HepG2 (cell line): ENCODE results near the gene RGS5. TPM values are rescaled to one million over a fixed set of nuclear protein-coding genes. Genes with fewer than 3 reads are reported as not detected.

ENCODE experiments used
- ATAC-seq: fragments of 200-7000 bp; cut with Tn5 transposase; 3 replicates; pipeline ENCODE4 v1.9.1; 2020; ENCODE audit warnings: mild to moderate bottlenecking, moderate library complexity
- BruUV-seq: library from RNA; stranded (reverse); fragments of 400-500 nt; replicated peaks from 2 replicates; lab custom pipeline; 2021; lab: Mats Ljungman, UMichigan
- CTCF ChIA-PET: fragments of 300-600 bp; formaldehyde crosslinking; extraction: SDS; loops from one replicate; lab custom pipeline; 2021; ENCODE audit warnings: low total read pairs, inconsistent platforms, low intra/inter-chr PET ratio; lab: Yijun Ruan, JAX
- POLR2A ChIA-PET: fragments of 350-600 bp; sonication (Branson Sonifier 250); formaldehyde crosslinking; loops from one replicate; lab custom pipeline; 2020; ENCODE audit warnings: antibody characterized with exemption, inconsistent platforms; lab: Yijun Ruan, JAX
- DNase-seq: peaks from one replicate; pipeline ENCODE4 v3.0.0-alpha.2; 2015; ENCODE audit warnings: low spot score
- FAIRE-seq: peaks from 3 replicates; lab custom pipeline; 2011; peaks lifted over from hg19 to GRCh38; lab: Jason Lieb, UNC
- H2AFZ ChIP-seq: one replicate; pipeline ENCODE4 v1.6.1; 2011; ENCODE audit warnings: low read length, inconsistent platforms
- H3K27ac ChIP-seq: fragments of 300-600 bp; 3 replicates; pipeline ENCODE4 v1.8.0; 2011; ENCODE audit warnings: mixed run types, mild to moderate bottlenecking, mixed read lengths, low read length, inconsistent platforms; ENCODE audit not compliant: insufficient read depth; ENCODE audit errors: extremely low read length
- H3K27me3 ChIP-seq, 2 experiments: fragments of 200-600 bp in 1 of 2; 2 replicates in 1 of 2; 3 replicates in 1 of 2; pipeline versions ENCODE4 v1.6.0 to v1.8.0; 2011; ENCODE audit warnings: low read length in 2 of 2, mild to moderate bottlenecking in 2 of 2, moderate library complexity in 2 of 2, inconsistent platforms in 1 of 2; ENCODE audit not compliant: insufficient read depth in 2 of 2, control insufficient read depth in 1 of 2
- H3K36me3 ChIP-seq, 2 experiments: fragments of 200-600 bp in 1 of 2; replicated peaks in 1 of 2; 2 replicates in 1 of 2; 3 replicates in 1 of 2; pipeline versions ENCODE4 v1.5.1 to v1.8.0; 2011; ENCODE audit warnings: low read length in 2 of 2, inconsistent platforms in 1 of 2; ENCODE audit not compliant: insufficient read depth in 2 of 2, control insufficient read depth in 1 of 2
- H3K4me1 ChIP-seq: 2 replicates; pipeline ENCODE4 v1.5.1; 2012; ENCODE audit warnings: low read length, inconsistent platforms; ENCODE audit not compliant: insufficient read depth
- H3K4me2 ChIP-seq: 2 replicates; pipeline ENCODE4 v1.6.0; 2011; ENCODE audit warnings: low read depth, low read length, inconsistent platforms
- H3K4me3 ChIP-seq, 3 experiments: fragments of 200-600 bp in 1 of 3; sonication (generic), shearing (Covaris generic) in 1 of 3; replicated peaks in 1 of 3; 2 replicates each; pipeline ENCODE4 v1.5.1; 2011 to 2016; ENCODE audit warnings: low read length in 3 of 3, inconsistent platforms in 2 of 3, low read depth in 2 of 3, mild to moderate bottlenecking in 2 of 3, control low read depth in 1 of 3, mixed read lengths in 1 of 3; ENCODE audit not compliant: insufficient read depth in 1 of 3
- H3K79me2 ChIP-seq: one replicate; pipeline ENCODE4 v1.6.1; 2011; ENCODE audit warnings: low read length, inconsistent platforms; ENCODE audit not compliant: insufficient read depth
- H3K9ac ChIP-seq: 2 replicates; pipeline ENCODE4 v1.6.0; 2011; ENCODE audit warnings: mild to moderate bottlenecking, low read depth, low read length, inconsistent platforms; ENCODE audit not compliant: insufficient read depth
- H3K9me3 ChIP-seq: 2 replicates; pipeline ENCODE4 v1.5.1; 2012; ENCODE audit warnings: mild to moderate bottlenecking, low read length
- H4K20me1 ChIP-seq: 2 replicates; pipeline ENCODE4 v1.6.0; 2011; ENCODE audit warnings: inconsistent platforms, mild to moderate bottlenecking, low read length, moderate library complexity; ENCODE audit not compliant: insufficient read depth
- KDM3A ChIP-seq: IDR thresholded peaks from 2 replicates; pipeline ENCODE4 v1.6.1; 2018; ENCODE audit warnings: low read depth, missing compliant biosample characterization
- NBN ChIP-seq: fragments of 450-650 bp; conservative IDR thresholded peaks from 2 replicates; pipeline ENCODE4 v1.6.1; 2017
- NFYB ChIP-seq: sonication (generic); formaldehyde crosslinking; IDR thresholded peaks from 2 replicates; pipeline ENCODE4 v1.4.0; 2020; ENCODE audit warnings: missing genetic modification reagents
- PAWR ChIP-seq: sonication (generic); formaldehyde crosslinking; IDR thresholded peaks from 2 replicates; pipeline ENCODE4 v1.4.0; 2020; ENCODE audit warnings: missing genetic modification reagents, mild to moderate bottlenecking, borderline replicate concordance
- RFXANK ChIP-seq: IDR thresholded peaks from 2 replicates; pipeline ENCODE4 v1.6.1; 2016
- RNF2 ChIP-seq: fragments of 450-650 bp; conservative IDR thresholded peaks from 2 replicates; pipeline ENCODE4 v1.6.1; 2016; ENCODE audit warnings: low read depth
- SMAD9 ChIP-seq: sonication (generic); formaldehyde crosslinking; IDR thresholded peaks from 2 replicates; pipeline ENCODE4 v1.5.1; 2020; ENCODE audit warnings: mild to moderate bottlenecking, missing genetic modification reagents
- ZBTB3 ChIP-seq: sonication (generic); formaldehyde crosslinking; IDR thresholded peaks from 2 replicates; pipeline ENCODE4 v1.4.0; 2020; ENCODE audit warnings: low read depth, mild to moderate bottlenecking, moderate library complexity, missing genetic modification reagents, borderline replicate concordance
- ZNF432 ChIP-seq: sonication (generic); formaldehyde crosslinking; IDR thresholded peaks from 2 replicates; pipeline ENCODE4 v1.5.0; 2020; ENCODE audit warnings: missing genetic modification reagents, mild to moderate bottlenecking, borderline replicate concordance
- ZNF563 ChIP-seq: sonication (generic); formaldehyde crosslinking; IDR thresholded peaks from 2 replicates; pipeline ENCODE4 v1.8.0; 2022; ENCODE audit warnings: mild to moderate bottlenecking, moderate library complexity, missing genetic modification reagents
- ZNF577 ChIP-seq: sonication (generic); formaldehyde crosslinking; IDR thresholded peaks from 2 replicates; pipeline ENCODE4 v1.4.0; 2020; ENCODE audit warnings: mild to moderate bottlenecking, low read depth, missing genetic modification reagents, borderline replicate concordance
- ZNF781 ChIP-seq: sonication (generic); formaldehyde crosslinking; IDR thresholded peaks from 2 replicates; pipeline ENCODE4 v1.5.1; 2020; ENCODE audit warnings: borderline replicate concordance, mild to moderate bottlenecking, missing genetic modification reagents; ENCODE audit errors: not compliant biosample characterization
- ZSCAN22 ChIP-seq: sonication (generic); formaldehyde crosslinking; IDR thresholded peaks from 2 replicates; pipeline ENCODE4 v1.4.0; 2020; ENCODE audit warnings: mild to moderate bottlenecking, missing genetic modification reagents
- WGBS: methylation state at CpG from one replicate; pipeline ENCODE4 v1.1.6; 2017; ENCODE audit warnings: low lambda C conversion rate; 5-methylcytosine and 5-hydroxymethylcytosine counted together
- in situ Hi-C: cut with HindIII; loops from 2 replicates; pipeline ENCODE4 v1.10.0; 2017; ENCODE audit warnings: low pct_unique_long_range_greater_than_20kb; ENCODE audit not compliant: extremely low pct_ligation_motif_present
- intact Hi-C: fragments of 100-400 bp; cut with micrococcal nuclease; formaldehyde crosslinking; loops from one replicate; pipeline ENCODE4 v1.10.0; 2022; ENCODE audit not compliant: unreplicated experiment
- polyA plus RNA-seq, 8 experiments: library from polyadenylated mRNA; depleted of rRNA in 3 of 8; stranded (reverse) in 7 of 8; unstranded in 1 of 8; fragments of >200 nt; fragmentation: Illumina TruSeq in 4 of 8; extraction: Trizol in 4 of 8; gene quantifications; 2 replicates each; pipeline versions ENCODE4 v1.2.1 to v1.2.3, GENCODE V29; 2011 to 2016; ENCODE audit warnings: low read depth in 4 of 8, missing spikeins in 1 of 8, mixed read lengths in 1 of 8; ENCODE audit not compliant: insufficient read depth in 1 of 8
- total RNA-seq, 5 experiments: library from RNA; depleted of rRNA; stranded (reverse); fragments of >200 nt; fragmentation: Illumina TruSeq; extraction: Trizol; gene quantifications; 2 replicates each; pipeline ENCODE4 v1.2.3, GENCODE V29; 2016; ENCODE audit warnings: low read depth in 1 of 5
- TF ChIP-seq, protein P1 (sequence below): sonication (generic); formaldehyde crosslinking; IDR thresholded peaks from 2 replicates; pipeline ENCODE4 v1.5.1; 2020; ENCODE audit warnings: missing genetic modification reagents, mild to moderate bottlenecking, borderline replicate concordance
- TF ChIP-seq, protein P2 (sequence below): sonication (generic); formaldehyde crosslinking; IDR thresholded peaks from 2 replicates; pipeline ENCODE4 v1.8.0; 2022; ENCODE audit warnings: mild to moderate bottlenecking, missing genetic modification reagents, moderate library complexity
- TF ChIP-seq, protein P3 (sequence below): sonication (generic); formaldehyde crosslinking; IDR thresholded peaks from 2 replicates; pipeline ENCODE4 v1.8.0; 2022; ENCODE audit warnings: missing genetic modification reagents, mild to moderate bottlenecking, inconsistent platforms, borderline replicate concordance
- TF ChIP-seq, protein P4 (sequence below): sonication (generic); formaldehyde crosslinking; IDR thresholded peaks from 2 replicates; pipeline ENCODE4 v1.8.0; 2022; ENCODE audit warnings: mild to moderate bottlenecking, missing genetic modification reagents, borderline replicate concordance

The RGS5 gene
- total and polyA plus RNA-seq, 2 of the 13 experiments (the other 11 are each of a cell fraction or from before 2014, with no cell fraction given): 1.9 to 2.3 TPM

DNA sequence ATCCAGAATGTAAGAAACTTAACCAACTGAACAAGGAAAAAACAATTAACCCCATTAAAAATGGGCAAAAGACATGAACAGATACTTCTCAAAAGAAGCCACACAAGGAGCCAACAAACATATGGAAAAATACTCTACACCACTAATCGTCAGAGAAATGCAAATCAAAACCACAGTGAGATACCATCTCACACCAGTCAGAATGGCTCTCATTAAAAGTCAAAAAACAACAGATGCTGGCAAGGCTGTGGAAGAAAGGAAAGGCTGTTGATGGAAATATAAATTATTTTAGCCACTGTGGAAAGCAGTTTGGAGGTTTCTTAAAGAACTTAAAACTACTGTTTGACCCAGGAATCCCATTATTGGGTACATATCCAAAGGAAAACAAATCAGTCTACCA, 82.3 kb downstream of the RGS5 start:
- intact Hi-C loops (no loop called here), in situ Hi-C loops (no loop called here)
- Histone ChIP-seq H3K4me2 (no peak overlapping the region), H3K27ac (no peak overlapping the region), H3K27me3 (no peaks in the 10 kb centered on the region; a peak in 1 of 5 replicates), H4K20me1 (no peaks in the 10 kb centered on the region), H3K36me3 (no peaks in the 10 kb centered on the region), H3K4me1 (no peaks in the 10 kb centered on the region), H3K9ac (no peak overlapping the region), H3K9me3 (no peaks in the 10 kb centered on the region), H3K4me3 (no peak overlapping the region)
- ChIA-PET CTCF (no interaction called here), POLR2A (no interaction called here)
- no peak for DNase-seq
- BruUV-seq: no TSS peak
- FAIRE-seq: no peak
- WGBS: 3% methylated on average over 1 of the region's 1 CpG
- TF ChIP-seq NFYB (CRISPR knock-in tag): no peak
- TF ChIP-seq, protein P1, sequence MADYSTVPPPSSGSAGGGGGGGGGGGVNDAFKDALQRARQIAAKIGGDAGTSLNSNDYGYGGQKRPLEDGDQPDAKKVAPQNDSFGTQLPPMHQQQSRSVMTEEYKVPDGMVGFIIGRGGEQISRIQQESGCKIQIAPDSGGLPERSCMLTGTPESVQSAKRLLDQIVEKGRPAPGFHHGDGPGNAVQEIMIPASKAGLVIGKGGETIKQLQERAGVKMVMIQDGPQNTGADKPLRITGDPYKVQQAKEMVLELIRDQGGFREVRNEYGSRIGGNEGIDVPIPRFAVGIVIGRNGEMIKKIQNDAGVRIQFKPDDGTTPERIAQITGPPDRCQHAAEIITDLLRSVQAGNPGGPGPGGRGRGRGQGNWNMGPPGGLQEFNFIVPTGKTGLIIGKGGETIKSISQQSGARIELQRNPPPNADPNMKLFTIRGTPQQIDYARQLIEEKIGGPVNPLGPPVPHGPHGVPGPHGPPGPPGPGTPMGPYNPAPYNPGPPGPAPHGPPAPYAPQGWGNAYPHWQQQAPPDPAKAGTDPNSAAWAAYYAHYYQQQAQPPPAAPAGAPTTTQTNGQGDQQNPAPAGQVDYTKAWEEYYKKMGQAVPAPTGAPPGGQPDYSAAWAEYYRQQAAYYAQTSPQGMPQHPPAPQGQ (CRISPR knock-in tag): no peak
- no peak for TF ChIP-seq RFXANK (CRISPR knock-in tag)
- TF ChIP-seq SMAD9 (CRISPR knock-in tag): no peak
- no peak for TF ChIP-seq ZNF781 (CRISPR knock-in tag)
- no peak for TF ChIP-seq NBN
- TF ChIP-seq KDM3A: no peak
- no peak for TF ChIP-seq ZNF563 (CRISPR knock-in tag)
- no peak for TF ChIP-seq ZNF432 (CRISPR knock-in tag)
- no peak for TF ChIP-seq RNF2
- no peak for TF ChIP-seq ZNF577
- TF ChIP-seq PAWR: no peak
- TF ChIP-seq, protein P2, sequence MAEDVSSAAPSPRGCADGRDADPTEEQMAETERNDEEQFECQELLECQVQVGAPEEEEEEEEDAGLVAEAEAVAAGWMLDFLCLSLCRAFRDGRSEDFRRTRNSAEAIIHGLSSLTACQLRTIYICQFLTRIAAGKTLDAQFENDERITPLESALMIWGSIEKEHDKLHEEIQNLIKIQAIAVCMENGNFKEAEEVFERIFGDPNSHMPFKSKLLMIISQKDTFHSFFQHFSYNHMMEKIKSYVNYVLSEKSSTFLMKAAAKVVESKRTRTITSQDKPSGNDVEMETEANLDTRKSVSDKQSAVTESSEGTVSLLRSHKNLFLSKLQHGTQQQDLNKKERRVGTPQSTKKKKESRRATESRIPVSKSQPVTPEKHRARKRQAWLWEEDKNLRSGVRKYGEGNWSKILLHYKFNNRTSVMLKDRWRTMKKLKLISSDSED: no peak
- TF ChIP-seq, protein P3, sequence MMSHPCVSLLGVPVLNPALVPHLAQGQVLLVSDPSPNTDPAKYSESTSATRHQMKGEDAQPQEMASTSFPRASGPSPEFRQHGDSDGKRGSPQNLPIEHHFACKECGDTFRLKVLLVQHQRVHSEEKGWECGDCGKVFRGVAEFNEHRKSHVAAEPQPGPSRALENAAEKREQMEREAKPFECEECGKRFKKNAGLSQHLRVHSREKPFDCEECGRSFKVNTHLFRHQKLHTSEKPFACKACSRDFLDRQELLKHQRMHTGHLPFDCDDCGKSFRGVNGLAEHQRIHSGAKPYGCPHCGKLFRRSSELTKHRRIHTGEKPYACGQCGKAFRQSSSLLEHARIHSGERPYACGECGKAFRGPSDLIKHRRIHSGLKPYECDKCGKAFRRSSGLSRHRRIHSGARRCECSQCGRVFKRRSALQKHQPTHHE: no peak
- no peak for TF ChIP-seq ZSCAN22 (CRISPR knock-in tag)
- no peak for TF ChIP-seq ZBTB3 (CRISPR knock-in tag)
- TF ChIP-seq, protein P4, sequence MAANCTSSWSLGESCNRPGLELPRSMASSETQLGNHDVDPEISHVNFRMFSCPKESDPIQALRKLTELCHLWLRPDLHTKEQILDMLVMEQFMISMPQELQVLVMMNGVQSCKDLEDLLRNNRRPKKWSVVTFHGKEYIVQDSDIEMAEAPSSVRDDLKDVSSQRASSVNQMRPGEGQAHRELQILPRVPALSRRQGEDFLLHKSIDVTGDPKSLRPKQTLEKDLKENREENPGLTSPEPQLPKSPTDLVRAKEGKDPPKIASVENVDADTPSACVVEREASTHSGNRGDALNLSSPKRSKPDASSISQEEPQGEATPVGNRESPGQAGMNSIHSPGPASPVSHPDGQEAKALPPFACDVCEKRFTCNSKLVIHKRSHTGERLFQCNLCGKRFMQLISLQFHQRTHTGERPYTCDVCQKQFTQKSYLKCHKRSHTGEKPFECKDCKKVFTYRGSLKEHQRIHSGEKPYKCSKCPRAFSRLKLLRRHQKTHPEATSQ: no peak
- TF ChIP-seq, all 625 proteins: peak for 0
- H2AFZ ChIP-seq: no peak overlapping the region
- no peak for ATAC-seq
- H3K79me2 ChIP-seq: no peaks in the 10 kb centered on the region
